Measurements from ENCODE around the gene CACNA1G. TPM values are rescaled to one million over a fixed set of nuclear protein-coding genes. Genes with fewer than 3 reads are reported as not detected.

Gene CACNA1G
- total and polyA plus RNA-seq, 2 donors from 2014 or later: 0.06 TPM; not detected in 1

GRCh38 chr17:50517504-50518383, 42.8 kb upstream of the CACNA1G start:
- no peak overlapping the region for H3K4me3 ChIP-seq (ENCODE audit: low read length in 3 of 3)
- no peak overlapping the region for H3K27ac ChIP-seq (ENCODE audit: low read depth in 2 of 2, low read length in 2 of 2)
- H3K27me3 ChIP-seq (ENCODE audit: control insufficient read depth, insufficient read depth, low read length): no peaks in the 10 kb centered on the region
- no peak overlapping the region for H3K9ac ChIP-seq (ENCODE audit: low read length in 3 of 3)
- H3K36me3 ChIP-seq (ENCODE audit: control insufficient read depth in 2 of 3, insufficient read depth in 3 of 3, low read length in 3 of 3): no peaks in the 10 kb centered on the region
- H3K4me1 ChIP-seq (ENCODE audit: control insufficient read depth in 2 of 3, insufficient read depth in 2 of 3, low read depth in 1 of 3, low read length in 3 of 3): peaks cover 0 to 3% (median 0%) of the 10 kb centered on the region in 3 donors
- DNase-seq: peak in 1 of 5 donors; percentile 8
- intact Hi-C loops (cut with DNase I): no loop called here
- no peaks in the 10 kb centered on the region for H3K9me3 ChIP-seq (ENCODE audit: control insufficient read depth in 2 of 3, insufficient read depth in 1 of 3, low read length in 3 of 3)
- FAIRE-seq: no peak
- no peak for TF ChIP-seq CTCF (IDR thresholded peaks at IDR 0.05; ENCODE audit: borderline replicate concordance, extremely low read depth, insufficient read depth)

GRCh38 chr17:50518384-50519023, 42.0 kb upstream of the CACNA1G start:
- no peaks in the 10 kb centered on the region for H3K27me3 ChIP-seq (ENCODE audit: control insufficient read depth, insufficient read depth, low read length)
- H3K9ac ChIP-seq (ENCODE audit: low read length in 3 of 3): no peak overlapping the region
- FAIRE-seq: no peak
- TF ChIP-seq CTCF (IDR thresholded peaks at IDR 0.05; ENCODE audit: borderline replicate concordance, extremely low read depth, insufficient read depth): no peak
- no peak overlapping the region for H3K27ac ChIP-seq (ENCODE audit: low read depth in 2 of 2, low read length in 2 of 2)
- no peak overlapping the region for H3K4me3 ChIP-seq (ENCODE audit: low read length in 3 of 3)
- H3K36me3 ChIP-seq (ENCODE audit: control insufficient read depth in 2 of 3, insufficient read depth in 3 of 3, low read length in 3 of 3): no peaks in the 10 kb centered on the region
- intact Hi-C loops (cut with DNase I): no loop called here
- H3K9me3 ChIP-seq (ENCODE audit: control insufficient read depth in 2 of 3, insufficient read depth in 1 of 3, low read length in 3 of 3): no peaks in the 10 kb centered on the region
- peaks cover 0 to 3% (median 0%) of the 10 kb centered on the region in 3 donors for H3K4me1 ChIP-seq (ENCODE audit: control insufficient read depth in 2 of 3, insufficient read depth in 2 of 3, low read depth in 1 of 3, low read length in 3 of 3)
- peak in 3 of 5 donors; percentile 44 to 65 (median 55) for DNase-seq

GRCh38 chr17:50519141-50519834, 41.2 kb upstream of the CACNA1G start:
- no peak for TF ChIP-seq CTCF (IDR thresholded peaks at IDR 0.05; ENCODE audit: borderline replicate concordance, extremely low read depth, insufficient read depth)
- Histone ChIP-seq H3K27ac (ENCODE audit: low read depth in 2 of 2, low read length in 2 of 2) (no peak overlapping the region), H3K36me3 (ENCODE audit: control insufficient read depth in 2 of 3, insufficient read depth in 3 of 3, low read length in 3 of 3) (no peaks in the 10 kb centered on the region), H3K9ac (ENCODE audit: low read length in 3 of 3) (no peak overlapping the region), H3K4me3 (ENCODE audit: low read length in 3 of 3) (no peak overlapping the region), H3K4me1 (ENCODE audit: control insufficient read depth in 2 of 3, insufficient read depth in 2 of 3, low read depth in 1 of 3, low read length in 3 of 3) (peaks cover 0 to 3% (median 0%) of the 10 kb centered on the region in 3 donors), H3K27me3 (ENCODE audit: control insufficient read depth, insufficient read depth, low read length) (no peaks in the 10 kb centered on the region), H3K9me3 (ENCODE audit: control insufficient read depth in 2 of 3, insufficient read depth in 1 of 3, low read length in 3 of 3) (no peaks in the 10 kb centered on the region)
- intact Hi-C loops (cut with DNase I): no loop called here
- DNase-seq: no peak
- no peak for FAIRE-seq

All from kidney (tissue), 14 donors.